Activated B cell treated with CpG ODN at 0.5 μM for 24 hours (primary cell): ENCODE results near the gene INPP5A. TPM values are rescaled to one million over a fixed set of nuclear protein-coding genes. Genes with fewer than 3 reads are reported as not detected.

Experiments used
- ATAC-seq: fragments of 200-7000 bp; cut with Tn5 transposase; one replicate; pipeline ENCODE4 v1.10.0; 2021; ENCODE audit warnings: low read depth, mild to moderate bottlenecking, moderate library complexity
- CTCF ChIA-PET: fragments of 350-600 bp; sonication (Branson Sonifier 250); formaldehyde crosslinking; loops from one replicate; lab custom pipeline; 2021; ENCODE audit warnings: antibody characterized with exemption; lab: Charles Lee
- POLR2A ChIA-PET: fragments of 350-600 bp; sonication (Branson Sonifier 250); formaldehyde crosslinking; loops from one replicate; lab custom pipeline; 2021; ENCODE audit warnings: antibody characterized with exemption; lab: Charles Lee
- DNase-seq: peaks from one replicate; pipeline ENCODE4 v3.0.0; 2022
- H3K27ac Mint-ChIP-seq: one replicate; pipeline ENCODE4 v1.8.0; 2020; ENCODE audit warnings: mixed read lengths
- H3K27me3 Mint-ChIP-seq: one replicate; pipeline ENCODE4 v1.8.0; 2021; ENCODE audit warnings: mixed read lengths
- H3K36me3 Mint-ChIP-seq: one replicate; pipeline ENCODE4 v1.8.0; 2021; ENCODE audit warnings: low read depth, mixed read lengths
- H3K4me1 Mint-ChIP-seq: one replicate; pipeline ENCODE4 v1.8.0; 2021; ENCODE audit warnings: mixed read lengths
- H3K4me3 Mint-ChIP-seq: one replicate; pipeline ENCODE4 v1.8.0; 2020; ENCODE audit warnings: mild to moderate bottlenecking, mixed read lengths
- H3K9me3 Mint-ChIP-seq: one replicate; pipeline ENCODE4 v1.8.0; 2020; ENCODE audit warnings: mixed read lengths
- intact Hi-C: fragments of 100-400 bp; cut with micrococcal nuclease; formaldehyde crosslinking; loops from one replicate; pipeline ENCODE4 v1.15.1; 2024
- total RNA-seq: library from RNA; stranded (reverse); gene quantifications from 2 replicates; pipeline ENCODE4 v1.2.3, GENCODE V29; 2022
- TF ChIP-seq, protein P1 (sequence below): fragments of 200-600 bp; IDR thresholded peaks from one replicate; pipeline ENCODE4 v1.8.0; 2022; ENCODE audit warnings: antibody characterized with exemption, mild to moderate bottlenecking

INPP5A gene
- total RNA-seq, 1 donor from 2014 or later, result 24.9 TPM

DNA sequence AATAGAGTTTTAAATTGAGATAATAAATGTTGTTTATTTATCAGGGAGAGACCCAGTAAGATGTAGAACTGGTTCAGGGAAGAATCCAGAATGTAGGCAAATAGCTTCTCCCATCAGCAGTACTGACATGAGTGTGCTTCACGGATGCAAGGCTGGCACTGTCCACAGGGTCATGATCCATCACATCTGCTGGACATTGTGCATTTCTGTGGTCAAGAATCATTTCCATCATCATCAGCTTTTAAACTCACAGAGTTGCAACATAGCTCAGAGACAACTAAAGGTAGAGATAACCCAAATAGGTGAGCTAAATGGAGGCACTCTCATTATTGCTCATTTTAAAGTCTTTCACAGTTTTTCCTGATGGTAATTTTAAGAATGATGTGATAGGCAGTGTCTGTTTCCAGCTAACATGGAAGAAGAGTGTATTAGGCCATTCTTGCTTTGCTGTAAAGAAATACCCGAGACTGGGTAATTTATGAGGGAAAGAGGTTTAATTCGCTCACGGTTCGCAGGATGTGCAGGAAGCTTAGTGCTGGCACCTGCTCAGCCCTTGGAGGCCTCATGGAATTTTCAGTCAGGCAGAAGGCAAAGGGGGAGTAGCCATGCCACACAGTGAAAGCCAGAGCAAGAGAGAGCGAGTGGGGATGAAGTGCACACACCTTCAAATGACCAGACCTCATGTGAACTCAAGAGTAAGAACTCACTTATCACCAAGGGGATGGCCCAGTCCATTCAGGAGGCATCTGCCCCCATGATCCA, 80.8 kb downstream of the INPP5A start:
- Mint-ChIP-seq H3K4me1 (peaks cover 8% of the 10 kb centered on the region), H3K4me3 (no peak overlapping the region), H3K9me3 (peaks cover 7% of the 10 kb centered on the region), H3K36me3 (peaks cover 51% of the 10 kb centered on the region), H3K27ac (no peak overlapping the region), H3K27me3 (no peaks in the 10 kb centered on the region)
- ATAC-seq, result no peak
- DNase-seq, result no peak
- TF ChIP-seq, protein P1, sequence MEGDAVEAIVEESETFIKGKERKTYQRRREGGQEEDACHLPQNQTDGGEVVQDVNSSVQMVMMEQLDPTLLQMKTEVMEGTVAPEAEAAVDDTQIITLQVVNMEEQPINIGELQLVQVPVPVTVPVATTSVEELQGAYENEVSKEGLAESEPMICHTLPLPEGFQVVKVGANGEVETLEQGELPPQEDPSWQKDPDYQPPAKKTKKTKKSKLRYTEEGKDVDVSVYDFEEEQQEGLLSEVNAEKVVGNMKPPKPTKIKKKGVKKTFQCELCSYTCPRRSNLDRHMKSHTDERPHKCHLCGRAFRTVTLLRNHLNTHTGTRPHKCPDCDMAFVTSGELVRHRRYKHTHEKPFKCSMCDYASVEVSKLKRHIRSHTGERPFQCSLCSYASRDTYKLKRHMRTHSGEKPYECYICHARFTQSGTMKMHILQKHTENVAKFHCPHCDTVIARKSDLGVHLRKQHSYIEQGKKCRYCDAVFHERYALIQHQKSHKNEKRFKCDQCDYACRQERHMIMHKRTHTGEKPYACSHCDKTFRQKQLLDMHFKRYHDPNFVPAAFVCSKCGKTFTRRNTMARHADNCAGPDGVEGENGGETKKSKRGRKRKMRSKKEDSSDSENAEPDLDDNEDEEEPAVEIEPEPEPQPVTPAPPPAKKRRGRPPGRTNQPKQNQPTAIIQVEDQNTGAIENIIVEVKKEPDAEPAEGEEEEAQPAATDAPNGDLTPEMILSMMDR, result no peak
- CTCF ChIA-PET, result no interaction called here
- POLR2A ChIA-PET, result interaction anchor here (1.0 kb wide), 1 partner anchor 47 kb away, joined by 3 read pairs; no protein-coding TSS in a partner anchor
- intact Hi-C loops, result no loop called here

DNA sequence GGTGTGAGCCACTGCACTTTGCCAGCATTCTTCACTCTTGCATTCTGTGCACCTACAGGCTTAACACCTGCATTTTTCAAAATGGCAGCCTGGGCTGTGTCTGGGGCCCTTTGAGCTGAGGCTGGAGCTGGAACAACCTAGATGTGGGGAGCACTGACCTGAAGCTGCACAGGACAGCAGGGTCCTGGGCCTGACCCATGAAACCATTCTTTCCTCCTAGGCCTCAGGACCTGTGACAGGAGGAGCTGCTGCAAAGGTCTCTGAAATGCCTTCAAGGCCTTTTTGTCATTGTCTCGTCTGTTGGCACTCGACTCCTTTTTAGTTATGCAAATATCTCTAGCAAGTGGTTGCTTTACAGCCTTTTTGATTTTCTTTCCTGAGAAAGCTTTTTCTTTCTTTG, 82.3 kb downstream of the INPP5A start:
- peaks cover 7% of the 10 kb centered on the region for H3K9me3 Mint-ChIP-seq

DNA sequence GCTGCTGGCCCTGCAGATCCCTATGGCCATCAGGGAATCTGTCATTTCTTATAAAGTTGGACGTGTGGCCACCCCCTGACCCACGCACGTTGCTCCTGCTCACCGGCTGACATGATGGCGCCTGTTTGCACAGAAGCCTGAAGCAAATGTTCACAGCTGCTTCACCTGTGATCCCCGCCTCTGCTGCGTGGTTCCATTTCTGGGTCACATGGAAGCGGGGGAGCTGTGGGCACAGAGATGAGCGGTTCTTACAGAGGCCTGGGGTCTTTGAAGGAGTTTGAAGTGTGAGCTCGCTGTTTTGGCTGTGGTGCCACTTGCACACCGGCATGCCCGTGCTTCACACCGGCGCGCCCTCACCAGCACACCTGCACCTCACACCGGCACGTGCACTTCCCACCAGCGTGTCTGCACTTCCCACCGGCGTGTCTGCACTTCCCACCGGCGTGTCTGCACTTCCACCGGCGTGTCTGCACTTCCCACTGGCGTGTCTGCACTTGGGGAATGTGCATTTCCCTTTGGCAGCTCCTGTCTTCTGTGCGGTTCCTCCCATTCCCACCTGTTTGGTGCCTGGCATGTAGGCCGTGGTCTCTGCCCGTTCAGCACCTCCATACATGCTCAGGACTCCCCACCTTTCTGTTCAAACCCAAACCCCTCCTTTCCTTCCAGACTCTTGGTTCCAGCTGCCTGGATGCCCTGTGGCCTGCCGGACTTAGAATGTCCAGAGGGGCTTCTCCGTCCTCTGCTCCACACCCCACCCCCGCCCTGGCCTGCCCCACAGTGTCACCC, 86.7 kb downstream of the INPP5A start:
- H3K36me3 Mint-ChIP-seq, result peaks cover 13% of the 10 kb centered on the region
- DNase-seq (peak; percentile 8), ATAC-seq (no peak)
- H3K4me3 Mint-ChIP-seq, result no peak overlapping the region
- peaks cover 7% of the 10 kb centered on the region for H3K9me3 Mint-ChIP-seq
- H3K27me3 Mint-ChIP-seq, result no peaks in the 10 kb centered on the region
- ChIA-PET POLR2A (no interaction called here), CTCF (no interaction called here)
- intact Hi-C loops, result no loop called here
- H3K27ac Mint-ChIP-seq, result no peak overlapping the region
- TF ChIP-seq, protein P1, result no peak
- H3K4me1 Mint-ChIP-seq, result peaks cover 34% of the 10 kb centered on the region

More for the DNA sequence above, 82.3 kb downstream of the INPP5A start:
- Mint-ChIP-seq H3K27me3 (no peaks in the 10 kb centered on the region), H3K27ac (no peak overlapping the region), H3K36me3 (peaks cover 43% of the 10 kb centered on the region), H3K4me3 (no peak overlapping the region), H3K4me1 (peaks cover 12% of the 10 kb centered on the region)
- CTCF ChIA-PET, result no interaction called here
- POLR2A ChIA-PET, result no interaction called here
- DNase-seq (no peak), ATAC-seq (no peak)
- intact Hi-C loops, result no loop called here
- TF ChIP-seq, protein P1, result no peak

DNA sequence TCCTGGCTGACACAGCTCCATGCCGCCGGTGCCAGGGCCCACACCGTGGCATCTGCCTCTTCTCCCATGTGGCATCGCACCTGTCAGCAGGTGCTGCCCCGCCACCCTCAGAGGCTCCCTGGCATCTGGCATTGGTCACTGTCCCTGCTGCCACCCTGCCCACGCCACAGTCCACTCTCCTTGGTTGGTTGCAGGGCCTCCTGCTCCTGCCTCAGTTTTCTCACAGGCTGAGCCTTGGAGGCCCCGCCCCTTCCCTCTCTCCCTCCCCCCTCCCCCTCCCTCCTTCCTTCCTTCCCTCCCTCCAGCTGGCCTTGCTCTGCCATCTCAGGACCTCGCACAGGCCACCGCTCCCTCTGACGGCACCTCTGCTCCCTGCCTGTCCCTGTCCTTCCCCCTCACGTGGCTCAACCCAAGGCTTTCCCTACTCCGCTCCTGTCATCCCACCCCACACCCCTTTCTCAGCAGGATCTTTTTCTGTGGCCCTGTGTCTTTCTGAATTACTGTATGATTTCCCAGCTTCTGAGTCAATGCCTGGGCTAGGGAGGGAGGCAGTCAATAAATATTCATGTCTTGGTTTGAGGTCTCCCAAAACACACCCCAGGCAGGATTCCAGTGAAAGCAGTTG, 87.4 kb downstream of the INPP5A start:
- Mint-ChIP-seq H3K4me1 (peaks cover 40% of the 10 kb centered on the region), H3K4me3 (no peak overlapping the region), H3K27ac (no peak overlapping the region), H3K27me3 (no peaks in the 10 kb centered on the region), H3K36me3 (peaks cover 16% of the 10 kb centered on the region), H3K9me3 (peaks cover 7% of the 10 kb centered on the region)
- intact Hi-C loops, result no loop called here
- CTCF ChIA-PET, result no interaction called here
- no peak for ATAC-seq
- TF ChIP-seq, protein P1, result no peak
- DNase-seq, result no peak
- POLR2A ChIA-PET, result no interaction called here
